Mammary epithelial cell (primary cell): ENCODE results near the gene SLIT3.

Source experiments
- EZH2 ChIP-seq: IDR thresholded peaks from 2 replicates; pipeline ENCODE4 v1.6.1; 2012; ENCODE audit warnings: low read length, inconsistent platforms, borderline replicate concordance
- TF ChIP-seq, protein P1 (sequence below), 2 donors: IDR thresholded peaks in 1 of 2; conservative IDR thresholded peaks in 1 of 2; 2 replicates each; pipeline ENCODE4 v1.5.1; 2011 to 2012; ENCODE audit warnings: inconsistent platforms in 2 of 2, low read length in 2 of 2, mild to moderate bottlenecking in 2 of 2, control low read depth in 1 of 2, low read depth in 1 of 2; ENCODE audit not compliant: insufficient read depth in 1 of 2; ENCODE audit errors: extremely low read depth in 1 of 2

DNA sequence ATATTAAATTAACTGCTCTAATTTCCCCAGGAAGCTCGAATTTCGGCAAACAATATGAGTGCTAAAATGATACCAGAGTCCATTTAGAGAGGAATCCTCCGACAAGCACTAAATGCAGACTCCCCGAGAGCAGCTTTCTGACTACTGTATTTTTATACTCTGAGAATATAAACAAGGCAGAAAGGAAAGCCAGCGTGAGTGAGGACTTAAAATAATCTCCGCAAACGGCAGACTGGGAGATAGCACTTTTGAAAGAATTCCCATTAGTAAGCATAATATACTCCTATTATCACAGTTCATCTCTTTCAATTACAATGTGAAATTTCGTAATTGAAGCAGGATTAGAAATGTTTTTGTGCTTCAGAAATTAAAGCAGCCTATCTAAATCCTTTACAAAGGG lies 452.4 kb downstream of the SLIT3 start:
- TF ChIP-seq, protein P1, sequence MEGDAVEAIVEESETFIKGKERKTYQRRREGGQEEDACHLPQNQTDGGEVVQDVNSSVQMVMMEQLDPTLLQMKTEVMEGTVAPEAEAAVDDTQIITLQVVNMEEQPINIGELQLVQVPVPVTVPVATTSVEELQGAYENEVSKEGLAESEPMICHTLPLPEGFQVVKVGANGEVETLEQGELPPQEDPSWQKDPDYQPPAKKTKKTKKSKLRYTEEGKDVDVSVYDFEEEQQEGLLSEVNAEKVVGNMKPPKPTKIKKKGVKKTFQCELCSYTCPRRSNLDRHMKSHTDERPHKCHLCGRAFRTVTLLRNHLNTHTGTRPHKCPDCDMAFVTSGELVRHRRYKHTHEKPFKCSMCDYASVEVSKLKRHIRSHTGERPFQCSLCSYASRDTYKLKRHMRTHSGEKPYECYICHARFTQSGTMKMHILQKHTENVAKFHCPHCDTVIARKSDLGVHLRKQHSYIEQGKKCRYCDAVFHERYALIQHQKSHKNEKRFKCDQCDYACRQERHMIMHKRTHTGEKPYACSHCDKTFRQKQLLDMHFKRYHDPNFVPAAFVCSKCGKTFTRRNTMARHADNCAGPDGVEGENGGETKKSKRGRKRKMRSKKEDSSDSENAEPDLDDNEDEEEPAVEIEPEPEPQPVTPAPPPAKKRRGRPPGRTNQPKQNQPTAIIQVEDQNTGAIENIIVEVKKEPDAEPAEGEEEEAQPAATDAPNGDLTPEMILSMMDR (conservative IDR thresholded peaks at IDR 0.05 in 1 of 2, IDR thresholded peaks at IDR 0.05 in 1 of 2; ENCODE audit: extremely low read depth in 1 of 2, insufficient read depth in 1 of 2, low read depth in 1 of 2, low read length in 2 of 2) = no peak
- TF ChIP-seq EZH2 = no peak
